Mucosa of gallbladder (tissue), 1 donor: ENCODE results near the gene CPSF4L. TPM values are rescaled to one million over a fixed set of nuclear protein-coding genes. Genes with fewer than 3 reads are reported as not detected.

Source experiments
- DNase-seq: peaks from one replicate; pipeline ENCODE4 v3.0.0-alpha.2; 2020; ENCODE audit warnings: low spot score
- total RNA-seq: library from RNA; stranded (reverse); gene quantifications from one replicate; pipeline ENCODE4 v1.2.1, GENCODE V29; 2021
- donor health status: DM: no; HTN: no; CAD: no.

Gene CPSF4L
- total RNA-seq, 1 donor from 2014 or later = not detected

- DNase-seq = peak; percentile 85
Observed at GRCh38 chr17:73203135-73203787, 58.4 kb downstream of the CPSF4L start.

- no peak for DNase-seq
Observed at GRCh38 chr17:73201215-73202069, 60.2 kb downstream of the CPSF4L start.

GRCh38 chr17:73200476-73200875 lies 61.2 kb downstream of the CPSF4L start:
- no peak for DNase-seq

GRCh38 chr17:73199751-73200317 lies 61.8 kb downstream of the CPSF4L start:
- DNase-seq = no peak

GRCh38 chr17:73198930-73199260 lies 62.8 kb downstream of the CPSF4L start:
- DNase-seq = no peak

Other genes with a start within 250 kb of the CPSF4L start
- 62.8 TPM for gene SLC39A11, start 169.2 kb downstream of the CPSF4L start, total RNA-seq
- gene SSTR2, start 96.9 kb downstream of the CPSF4L start, total RNA-seq = 0.14 TPM
- gene COG1, start 68.8 kb downstream of the CPSF4L start, total RNA-seq = 50.6 TPM
- gene CDC42EP4, start 50.1 kb upstream of the CPSF4L start, total RNA-seq = 77.6 TPM